Measurements from ENCODE around the gene XIRP2.

GRCh38 chr2:166867874-166868514, 20.3 kb upstream of the XIRP2 start:
- TF ChIP-seq POLR2A (IDR thresholded peaks at IDR 0.05; ENCODE audit: low read depth, low read length) (no peak), POLR2AphosphoS5 (IDR thresholded peaks at IDR 0.05; ENCODE audit: low read depth, low read length) (no peak), TAF1 (IDR thresholded peaks at IDR 0.05; ENCODE audit: borderline replicate concordance, low read depth, low read length) (no peak)

All from GM12892 (cell line).